HPDE6-E6E7 (cell line): ENCODE data around the gene SSBP3.

Experiments
- DNase-seq: peaks from one replicate; pipeline ENCODE4 v3.0.0; 2011; ENCODE audit warnings: missing footprints; ENCODE audit errors: extremely low spot score

Gene SSBP3

DNA sequence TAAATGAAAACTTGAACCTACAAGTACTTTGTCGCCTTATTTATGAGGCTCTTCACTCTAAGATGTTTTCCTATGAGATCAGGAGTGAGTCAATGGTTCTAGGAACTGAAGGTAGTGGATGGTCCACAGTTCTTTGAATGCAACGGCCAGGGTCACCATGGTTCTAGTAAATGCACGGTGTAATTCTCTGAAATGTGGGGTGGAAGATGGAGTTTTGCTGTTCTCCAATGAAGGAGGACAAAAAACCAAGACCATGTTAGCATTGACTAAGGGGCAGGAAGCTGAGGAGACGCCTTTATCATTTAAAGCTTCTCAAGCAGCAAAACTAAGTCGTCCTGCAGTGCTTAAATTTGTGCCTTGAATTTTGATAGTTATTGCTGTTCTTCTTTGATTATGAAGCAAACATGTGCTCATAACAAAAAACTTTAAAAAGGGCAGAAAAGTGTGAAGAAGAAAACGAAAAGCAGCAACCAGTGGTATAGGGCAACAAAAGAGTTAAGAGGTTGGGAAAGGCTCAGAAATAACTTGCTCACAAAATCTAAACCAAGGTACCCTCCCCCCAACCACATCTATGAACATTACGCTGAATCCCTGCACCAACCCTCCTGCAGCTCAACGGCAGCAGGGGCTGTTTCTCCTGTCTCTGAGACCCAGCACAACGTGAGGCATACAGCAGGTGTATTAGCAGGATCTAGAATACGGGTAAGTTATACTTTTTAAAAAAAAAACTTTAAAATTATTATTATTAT, 121.2 kb downstream of the SSBP3 start:
- no peak for DNase-seq

DNA sequence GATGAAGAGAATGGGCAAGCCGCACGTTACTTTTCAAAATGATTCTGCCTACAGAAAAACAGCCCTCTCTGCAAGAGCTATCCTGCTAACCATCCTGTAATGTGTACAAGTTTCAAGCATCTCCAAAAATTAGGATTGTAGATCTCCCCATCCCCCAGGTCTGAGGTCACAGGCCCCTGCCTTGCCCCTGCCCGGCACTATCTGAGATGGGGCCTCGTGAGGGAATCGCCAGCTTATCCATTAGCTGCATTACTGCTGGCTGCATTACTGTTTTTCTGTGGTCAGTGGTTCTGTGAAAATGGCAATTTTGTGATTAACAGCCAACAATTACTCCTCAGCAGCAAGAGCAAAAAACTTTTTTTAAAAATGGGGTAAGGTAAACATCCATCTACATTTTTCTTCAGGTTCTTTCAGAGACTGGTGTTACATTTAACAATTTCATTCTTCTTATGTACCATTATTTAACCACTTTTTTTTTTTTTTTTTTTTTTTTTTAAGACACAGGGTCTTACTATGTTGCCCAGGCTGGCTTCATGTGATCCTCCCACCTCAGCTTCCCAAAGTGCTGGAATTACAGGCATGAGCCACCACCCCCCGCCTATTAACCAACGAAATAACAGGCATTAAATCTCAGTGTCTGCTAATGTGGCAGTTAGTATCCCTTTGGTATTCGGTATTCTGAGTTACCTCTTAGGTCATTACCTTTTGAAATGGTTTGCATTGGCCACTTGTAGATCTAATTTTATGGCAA, 122.4 kb downstream of the SSBP3 start:
- no peak for DNase-seq

DNA sequence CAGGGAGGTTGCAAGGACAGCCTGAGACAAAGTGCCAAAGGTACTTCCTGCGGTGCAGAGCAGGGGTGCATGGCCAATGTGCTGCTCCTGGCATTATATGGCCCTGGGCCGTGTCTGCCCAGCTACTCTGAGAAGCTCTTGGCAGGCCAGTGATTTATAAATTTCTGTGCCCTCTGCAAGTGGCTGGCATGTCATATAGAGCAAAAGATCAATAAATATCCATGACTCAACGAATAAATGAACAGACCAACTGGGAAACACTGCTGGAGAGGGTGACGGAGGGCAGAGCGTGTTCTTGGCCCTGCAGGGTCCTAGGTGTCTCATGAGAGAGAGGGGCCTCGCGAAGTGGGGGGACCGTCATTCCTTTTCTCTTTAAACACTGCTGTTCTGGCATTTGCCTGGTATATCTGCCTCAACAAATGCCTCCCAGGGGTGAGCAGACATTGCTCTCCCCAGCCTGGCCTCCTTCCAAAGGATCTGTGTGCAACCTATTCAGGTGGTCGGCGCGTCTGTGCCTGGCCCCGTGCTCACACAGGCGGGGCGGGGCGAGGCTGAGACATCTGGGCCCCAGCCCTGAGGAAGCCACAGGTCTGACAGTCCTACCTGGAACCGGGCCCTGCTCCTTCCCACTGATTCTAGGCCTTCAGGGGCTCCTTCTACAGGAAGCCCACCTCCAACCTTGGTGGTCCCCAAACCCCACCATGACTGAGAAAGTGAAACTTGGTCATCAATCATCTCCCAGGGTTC, 123.9 kb downstream of the SSBP3 start:
- no peak for DNase-seq

DNA sequence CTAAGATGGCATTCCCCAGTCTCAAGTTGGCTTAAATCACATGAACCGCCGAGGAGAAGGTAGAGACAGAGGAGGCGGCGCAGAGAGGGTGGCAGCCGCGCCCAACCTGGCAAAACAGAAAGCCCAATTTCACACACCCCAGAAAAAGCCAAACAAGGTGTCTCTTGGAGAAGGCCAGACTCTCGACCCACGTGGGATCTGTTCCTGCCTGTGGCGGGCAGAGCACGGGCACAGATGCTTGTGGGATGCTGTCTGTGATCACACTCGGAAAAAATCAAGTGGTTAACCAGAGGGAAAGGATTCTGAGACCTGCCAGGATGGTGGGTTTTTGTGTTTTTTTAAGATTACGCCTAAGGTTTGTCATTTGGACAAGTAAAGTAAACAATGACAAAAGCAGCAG, 125.5 kb downstream of the SSBP3 start:
- DNase-seq, result no peak

DNA sequence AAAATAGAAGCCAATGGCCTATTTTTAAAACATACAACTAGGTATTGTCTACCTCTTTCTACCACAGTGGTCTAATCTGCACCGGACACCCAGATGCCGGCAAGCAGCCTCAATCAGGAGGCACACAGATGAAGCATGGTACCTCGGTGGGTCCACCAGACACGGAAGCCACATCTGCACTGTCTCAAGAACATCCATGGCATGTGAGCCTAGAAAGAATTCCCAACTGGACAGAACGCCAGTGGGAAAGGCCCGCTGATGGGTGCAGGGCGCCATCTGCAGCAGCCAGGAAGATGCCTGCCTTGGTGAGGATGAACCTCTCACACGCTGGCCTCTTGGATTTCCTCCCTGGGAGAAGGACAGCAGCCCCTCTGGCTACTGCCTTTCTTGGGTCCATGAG, 126.7 kb downstream of the SSBP3 start:
- DNase-seq, result no peak

DNA sequence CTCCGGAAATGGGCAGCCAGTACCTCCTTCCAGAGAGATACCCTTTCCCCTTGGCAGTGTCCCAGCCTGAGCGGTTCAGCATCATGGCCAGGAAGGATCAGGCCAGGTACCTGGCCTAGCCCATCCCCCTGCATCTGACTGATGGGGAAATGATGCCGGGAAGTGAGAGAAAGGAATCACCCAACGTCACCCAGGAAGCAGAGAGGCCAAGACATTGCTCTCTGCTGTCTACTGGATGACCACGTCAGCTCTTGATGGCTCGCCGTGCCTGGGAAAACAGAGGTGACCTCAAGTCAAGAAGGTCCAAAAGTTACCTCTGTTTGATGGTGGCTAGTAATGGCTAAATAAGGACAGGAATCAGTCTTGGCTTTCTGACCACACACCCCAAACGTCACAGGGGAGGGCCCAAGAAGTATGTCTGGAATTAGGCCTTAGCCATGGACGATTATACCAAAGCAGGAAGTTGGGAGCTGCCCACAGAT, 127.2 kb downstream of the SSBP3 start:
- no peak for DNase-seq

DNA sequence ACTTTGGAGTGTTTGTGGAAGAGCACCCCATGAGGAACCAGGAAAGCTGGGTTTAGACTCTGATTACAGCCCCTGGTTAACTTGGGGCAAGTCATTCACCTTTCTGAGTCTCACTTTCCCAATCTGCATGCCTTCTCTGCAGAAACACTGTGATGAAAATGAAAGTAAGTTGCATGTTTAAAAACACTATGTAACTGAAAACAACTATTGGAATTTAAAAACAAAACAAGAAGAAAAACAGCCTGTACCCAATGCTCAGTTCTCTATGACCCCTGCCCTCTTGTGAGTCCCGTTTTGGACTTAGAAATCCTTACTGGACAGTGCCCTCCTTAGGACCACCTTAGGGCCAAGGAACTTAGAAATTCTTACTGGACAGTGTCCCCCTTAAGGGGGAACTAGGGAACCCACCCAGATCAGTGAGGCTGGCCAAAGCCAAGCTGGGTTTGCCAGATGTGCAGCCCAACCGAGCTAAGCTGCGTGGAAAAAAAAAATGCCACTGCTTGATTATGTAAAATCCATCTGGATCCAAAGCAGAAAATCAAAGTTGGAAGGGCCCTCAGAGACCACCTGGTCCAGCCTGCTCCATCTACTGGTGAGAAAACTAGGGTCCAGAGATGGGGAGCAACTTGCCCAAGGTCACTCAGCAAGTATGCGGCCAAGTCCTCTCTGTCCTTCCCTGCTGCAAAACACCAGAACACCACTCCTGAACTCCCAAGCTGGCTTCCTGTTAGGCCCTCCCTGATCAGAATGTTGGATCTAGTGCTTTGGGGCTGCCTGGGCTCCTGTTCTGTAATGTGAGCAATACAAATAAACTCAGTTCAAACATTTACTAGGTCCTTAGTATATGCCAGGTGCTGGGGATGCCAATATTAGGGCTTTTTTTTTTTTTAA, 128.5 kb downstream of the SSBP3 start:
- no peak for DNase-seq

DNA sequence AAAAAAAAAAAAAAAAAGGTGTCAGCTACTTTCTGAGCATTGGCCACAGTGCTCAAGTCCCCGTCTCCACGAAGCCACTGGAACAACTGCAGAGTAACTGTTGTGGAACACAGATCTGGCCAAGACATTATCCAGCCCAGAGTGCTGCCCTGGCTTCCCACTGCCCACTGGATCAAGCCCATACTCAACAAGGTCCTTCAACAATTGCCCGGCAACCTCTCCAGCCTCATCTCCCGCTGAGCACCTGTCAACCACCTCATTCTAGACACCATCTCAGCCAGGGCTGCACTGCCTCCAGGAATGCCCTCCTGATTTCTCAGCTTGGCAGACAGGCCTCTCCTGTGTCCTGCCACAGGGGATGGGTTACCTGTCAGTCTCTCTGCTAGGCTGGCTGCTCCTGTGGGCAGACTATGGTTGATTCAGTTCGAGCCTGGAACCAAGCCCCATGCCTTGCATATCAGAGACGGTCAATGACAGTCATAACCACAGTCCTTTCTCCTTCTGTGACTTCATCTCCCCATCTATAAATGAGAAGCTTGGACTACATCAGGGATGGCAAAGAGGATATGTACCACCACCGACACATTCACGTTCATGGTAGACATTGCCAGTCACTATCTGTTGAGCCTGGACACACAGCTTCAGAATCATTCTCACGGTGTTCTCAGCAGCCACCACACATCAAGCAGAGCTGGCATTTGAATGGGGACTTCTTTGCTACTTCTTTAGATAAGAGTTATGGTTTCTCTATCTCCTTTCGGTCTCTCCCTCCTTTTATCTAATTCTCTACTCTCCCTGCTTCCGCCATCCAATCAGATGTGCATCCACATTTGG, 129.4 kb downstream of the SSBP3 start:
- DNase-seq, result no peak

DNA sequence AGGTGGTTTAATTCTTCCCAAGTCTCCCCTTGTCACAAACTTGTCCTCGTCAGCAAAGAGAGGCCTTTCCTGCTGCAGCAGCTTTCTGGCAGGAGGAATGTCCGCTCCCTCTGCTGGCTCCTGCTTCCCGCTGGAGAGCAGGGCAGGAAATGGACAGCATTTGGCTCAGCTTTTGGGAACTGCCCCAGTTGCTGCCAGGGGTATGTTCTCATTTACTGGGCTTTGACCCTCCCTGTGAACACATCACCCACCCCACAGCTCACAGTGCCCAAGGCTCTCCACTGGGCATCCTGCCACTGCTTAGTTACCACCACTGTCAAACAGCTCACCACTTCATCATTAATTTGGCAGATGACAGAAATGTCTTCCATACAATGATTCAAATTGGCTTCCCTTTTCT, 130.8 kb downstream of the SSBP3 start:
- no peak for DNase-seq

DNA sequence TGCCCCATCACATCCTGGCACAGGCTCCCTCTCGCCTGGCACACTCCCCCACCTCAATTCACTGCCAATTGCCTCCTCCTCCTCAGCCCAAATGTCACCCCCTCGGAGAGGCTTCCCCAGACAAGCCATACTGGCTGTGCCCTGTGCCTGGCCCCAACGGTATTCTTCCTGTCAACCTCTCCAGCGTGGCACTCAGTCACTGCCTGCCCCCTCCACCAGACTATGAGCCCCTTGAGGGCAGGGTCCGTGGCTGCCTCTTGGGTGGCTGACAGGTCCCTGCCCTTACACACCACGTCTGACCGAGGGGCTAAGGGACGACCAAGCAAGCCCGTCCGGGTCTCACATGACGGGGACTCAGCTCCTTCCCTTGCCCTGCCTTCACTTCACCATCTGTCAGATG, 131.3 kb downstream of the SSBP3 start:
- DNase-seq, result no peak

DNA sequence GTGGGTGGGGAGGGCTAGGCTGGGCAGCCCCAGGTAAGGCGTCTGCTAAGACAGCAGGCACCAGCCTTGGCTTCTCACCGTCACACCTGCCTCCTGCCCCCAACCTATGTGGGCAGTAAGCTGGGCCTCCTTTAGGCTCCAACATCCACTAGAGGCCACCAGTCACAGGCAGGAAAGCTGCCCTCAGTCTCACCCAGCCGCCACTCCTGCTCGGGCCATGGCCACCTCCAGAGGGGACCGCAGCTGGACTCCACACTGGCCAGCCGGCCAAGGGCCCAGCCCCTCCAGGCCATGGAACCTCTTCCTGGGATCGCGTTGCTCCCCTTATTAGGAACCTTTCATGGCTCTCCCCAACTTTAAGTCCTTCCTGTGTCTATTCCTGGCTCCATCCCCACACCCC, 131.7 kb downstream of the SSBP3 start:
- DNase-seq, result no peak

DNA sequence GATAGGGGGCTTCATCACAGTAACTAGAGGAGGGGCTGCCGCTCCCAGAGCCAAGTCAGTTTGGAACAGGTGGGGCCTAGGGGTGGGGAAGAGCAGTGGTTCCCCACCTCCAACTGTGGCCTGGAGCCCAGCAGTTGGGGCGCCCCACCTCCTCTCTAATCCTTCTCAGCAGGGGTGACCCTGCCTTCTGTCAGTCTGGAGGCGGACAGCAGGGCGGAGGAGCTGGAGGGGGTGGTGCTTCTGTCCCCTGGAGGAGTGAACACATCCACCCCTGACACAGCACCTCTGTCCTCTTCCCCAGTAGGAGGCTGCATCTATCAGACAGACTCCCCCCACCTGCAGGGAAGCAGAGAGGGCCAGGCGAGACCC, 132.4 kb downstream of the SSBP3 start:
- DNase-seq, result no peak

DNA sequence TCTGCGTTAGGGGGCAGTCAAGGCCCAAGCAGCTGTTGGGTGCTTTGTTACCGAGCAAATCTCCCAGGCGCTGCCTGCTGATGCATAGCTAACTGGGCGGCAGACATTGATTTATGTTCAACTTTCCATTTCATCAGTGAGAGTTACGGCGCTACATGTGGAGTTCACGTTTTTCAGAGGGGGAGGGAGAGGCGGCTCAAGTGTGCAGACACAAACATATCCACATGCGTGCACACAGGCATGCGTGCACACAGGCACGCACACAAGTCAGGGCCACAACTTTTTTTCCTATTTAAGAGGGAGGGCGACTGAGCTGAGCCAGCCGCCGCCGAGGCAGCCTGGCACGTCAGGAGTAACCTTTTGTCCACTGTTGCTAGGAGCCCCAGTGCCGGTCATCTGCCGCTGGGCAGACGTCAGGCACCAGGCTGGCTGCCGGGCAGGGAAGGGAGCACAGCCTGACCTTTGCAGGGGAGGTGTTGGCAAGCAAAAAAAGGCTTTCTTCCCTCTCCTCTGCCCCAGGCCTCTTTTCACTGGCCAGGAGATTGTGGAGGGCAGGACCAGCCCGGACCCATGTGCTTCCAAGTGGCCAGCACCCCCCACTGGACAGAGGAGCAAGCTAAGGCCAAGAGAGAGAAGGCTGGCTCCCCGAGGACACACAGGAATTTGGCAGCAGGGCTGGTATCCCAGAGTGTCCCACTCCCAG, 133.0 kb downstream of the SSBP3 start:
- no peak for DNase-seq

DNA sequence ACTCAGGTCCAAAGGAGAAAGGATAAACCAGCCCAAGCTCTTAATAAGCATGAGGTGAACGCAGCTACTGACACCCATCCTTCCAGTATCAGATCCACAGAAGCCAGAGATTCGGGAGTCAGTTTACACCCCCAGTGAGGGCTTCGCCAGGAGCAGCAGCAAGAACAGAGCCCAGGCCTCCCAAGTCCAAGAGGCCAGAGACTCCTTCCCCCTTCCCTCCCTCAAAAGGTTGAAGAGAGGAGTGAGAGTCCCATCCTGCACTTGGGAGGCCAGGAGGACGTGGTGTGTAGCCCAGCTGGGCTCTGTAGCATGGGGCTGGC, 133.5 kb downstream of the SSBP3 start:
- no peak for DNase-seq

DNA sequence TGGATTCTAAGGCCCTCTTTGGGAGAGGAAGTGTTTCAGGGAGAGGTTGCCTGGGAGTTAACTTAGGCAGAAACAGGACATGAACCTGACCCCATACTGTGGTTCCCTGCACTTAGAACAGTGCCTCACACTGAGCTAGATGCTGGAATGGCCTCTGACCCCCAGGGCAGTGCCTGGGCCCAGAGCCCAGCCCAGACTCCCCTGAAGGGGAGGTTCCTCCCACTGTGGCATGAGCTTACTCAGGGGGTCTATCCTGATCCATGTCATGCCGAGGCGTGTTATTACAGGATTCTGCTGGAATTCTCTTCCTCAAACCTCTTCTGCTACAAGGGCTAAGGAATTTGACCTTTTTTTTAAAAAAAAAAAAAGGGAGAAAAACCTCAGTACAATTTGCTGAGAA, 134.1 kb downstream of the SSBP3 start:
- no peak for DNase-seq

DNA sequence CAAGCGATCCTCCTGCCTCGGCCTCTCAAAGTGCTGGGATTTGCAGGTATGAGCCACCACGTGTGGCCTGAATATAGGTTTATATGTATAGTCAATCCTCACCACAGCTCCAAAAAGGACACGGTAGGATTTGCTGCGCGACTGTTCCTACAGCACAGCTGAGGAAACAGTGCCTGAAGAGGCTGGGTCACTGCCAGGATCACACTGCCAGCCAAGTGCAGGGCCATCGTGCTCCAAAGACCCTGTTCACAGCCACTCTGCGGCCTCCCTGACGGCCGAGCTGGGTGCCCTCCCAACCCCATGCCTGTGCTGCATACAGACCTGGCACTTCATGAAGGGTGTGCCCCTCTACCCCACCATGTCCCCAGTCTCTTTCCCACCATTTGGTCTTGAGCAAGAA, 134.9 kb downstream of the SSBP3 start:
- DNase-seq, result no peak

DNA sequence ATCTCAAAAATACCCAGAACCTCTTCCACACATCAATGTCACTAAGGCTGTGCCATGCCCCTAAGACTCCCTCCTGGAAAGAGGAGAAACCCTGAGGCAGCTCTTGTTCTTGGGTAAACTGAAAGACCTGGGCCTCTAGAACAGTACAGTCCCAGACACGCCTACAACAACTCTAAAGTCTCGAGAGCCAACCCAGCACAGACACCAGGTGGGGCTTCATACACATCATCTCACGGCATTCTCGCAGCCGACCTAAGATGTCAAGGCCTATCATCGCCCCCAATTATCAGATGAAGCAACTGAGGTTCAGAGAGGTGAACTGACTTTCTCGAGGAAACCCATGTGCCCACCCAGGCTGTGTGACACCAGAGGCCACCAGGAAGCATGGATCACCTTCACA, 135.7 kb downstream of the SSBP3 start:
- DNase-seq, result no peak

DNA sequence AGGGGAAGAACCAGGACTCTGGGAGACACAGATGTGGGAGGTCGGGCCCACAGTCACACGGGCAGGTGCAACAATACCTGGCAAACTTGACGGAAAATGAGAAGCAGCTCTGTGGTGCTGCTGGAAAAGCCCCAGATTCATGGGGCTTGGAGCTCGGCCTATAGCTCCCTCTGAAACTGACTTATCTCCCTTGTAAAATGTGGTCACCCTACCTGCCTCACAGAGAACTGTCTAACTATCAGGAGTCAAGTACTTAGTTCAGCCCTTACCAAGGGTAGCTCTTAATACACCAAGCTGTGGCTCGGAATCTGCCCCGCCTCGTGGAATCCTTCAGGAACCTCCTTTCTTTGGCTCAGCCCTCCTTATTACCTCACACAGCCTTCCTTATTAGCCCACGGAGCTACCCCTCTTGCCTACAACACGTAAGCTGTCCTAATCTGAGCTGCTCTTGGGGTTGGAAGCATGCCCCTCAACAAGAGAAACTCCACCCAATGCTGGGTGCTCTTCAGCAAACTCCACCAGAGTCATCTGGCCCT, 137.4 kb downstream of the SSBP3 start:
- DNase-seq, result no peak

DNA sequence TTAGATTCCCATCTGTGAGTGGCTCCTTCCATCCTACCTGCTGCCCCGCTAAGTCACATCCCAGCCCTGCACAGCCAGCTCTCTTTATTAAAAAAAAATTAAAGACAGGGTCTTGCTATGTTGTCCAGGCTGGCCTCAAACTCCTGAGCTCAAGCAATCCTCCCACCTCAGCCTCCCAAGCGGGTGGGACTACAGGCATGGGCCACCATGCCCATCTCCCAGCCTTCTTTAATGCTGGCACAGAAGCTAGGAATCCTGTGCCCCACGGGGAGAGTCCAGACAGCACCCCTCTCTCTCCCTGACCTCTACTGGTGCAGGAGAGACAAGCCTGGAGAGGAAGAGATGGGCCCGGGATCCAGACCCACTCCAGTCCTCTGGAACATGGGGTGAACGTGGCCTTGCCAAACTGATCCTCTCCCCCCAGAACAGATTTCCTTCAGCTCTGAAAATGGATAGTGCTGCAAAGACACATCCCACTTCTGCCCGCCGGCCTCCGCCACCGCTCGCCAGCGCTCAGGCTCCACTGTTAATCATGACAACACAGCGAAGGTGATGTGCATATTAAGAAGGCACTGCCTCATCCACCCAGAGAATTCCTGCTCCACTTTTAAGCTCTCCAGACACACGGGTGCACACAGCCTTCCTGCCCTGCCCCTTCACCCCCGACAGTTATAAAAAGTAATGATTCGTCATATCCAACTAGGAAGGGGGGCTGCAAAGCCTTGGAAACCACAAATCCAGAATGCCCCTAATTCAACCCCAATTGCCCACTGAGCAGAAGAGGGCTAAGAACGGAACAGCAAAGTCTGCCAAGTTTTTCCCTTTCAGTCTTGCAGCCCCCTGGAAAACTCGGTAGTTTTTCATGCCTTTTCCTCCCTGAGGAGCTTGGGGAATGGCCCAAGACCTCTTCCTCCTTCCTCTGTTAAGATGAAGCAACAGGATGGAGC, 138.1 kb downstream of the SSBP3 start:
- DNase-seq, result no peak
